Measurements from ENCODE around the gene RFLNA. TPM values are rescaled to one million over a fixed set of nuclear protein-coding genes. Genes with fewer than 3 reads are reported as not detected.

The RFLNA gene
- total RNA-seq, 1 donor from 2014 or later = 36.9 TPM

DNA sequence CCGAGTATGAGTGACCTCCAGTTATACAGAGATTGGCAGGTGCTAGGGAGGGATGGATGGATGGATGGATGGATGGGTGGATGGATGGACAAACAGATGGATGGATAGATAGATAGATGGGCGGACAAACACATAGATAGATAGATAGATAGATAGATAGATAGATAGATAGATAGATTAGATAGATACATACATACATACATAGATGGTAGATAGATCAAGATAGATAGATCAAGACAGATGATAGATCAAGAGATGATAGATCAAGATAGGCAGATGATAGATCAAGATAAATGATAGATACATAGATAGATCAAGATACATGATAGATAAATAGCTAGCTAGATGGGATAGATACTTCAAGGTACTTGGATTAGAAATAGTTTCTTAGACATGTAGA lies 18.6 kb upstream of the RFLNA start:
- Mint-ChIP-seq H3K36me3 (ENCODE audit: unreplicated experiment) (peaks cover 6% of the 10 kb centered on the region), H3K4me3 (ENCODE audit: unreplicated experiment) (no peak overlapping the region), H3K9me3 (ENCODE audit: unreplicated experiment) (peaks cover 11% of the 10 kb centered on the region), H3K4me1 (ENCODE audit: low read depth, unreplicated experiment) (peaks cover 10% of the 10 kb centered on the region), H3K27me3 (ENCODE audit: unreplicated experiment) (peaks cover under 1% of the 10 kb centered on the region), H3K27ac (ENCODE audit: unreplicated experiment) (no peak overlapping the region)
- TF ChIP-seq, protein P1, sequence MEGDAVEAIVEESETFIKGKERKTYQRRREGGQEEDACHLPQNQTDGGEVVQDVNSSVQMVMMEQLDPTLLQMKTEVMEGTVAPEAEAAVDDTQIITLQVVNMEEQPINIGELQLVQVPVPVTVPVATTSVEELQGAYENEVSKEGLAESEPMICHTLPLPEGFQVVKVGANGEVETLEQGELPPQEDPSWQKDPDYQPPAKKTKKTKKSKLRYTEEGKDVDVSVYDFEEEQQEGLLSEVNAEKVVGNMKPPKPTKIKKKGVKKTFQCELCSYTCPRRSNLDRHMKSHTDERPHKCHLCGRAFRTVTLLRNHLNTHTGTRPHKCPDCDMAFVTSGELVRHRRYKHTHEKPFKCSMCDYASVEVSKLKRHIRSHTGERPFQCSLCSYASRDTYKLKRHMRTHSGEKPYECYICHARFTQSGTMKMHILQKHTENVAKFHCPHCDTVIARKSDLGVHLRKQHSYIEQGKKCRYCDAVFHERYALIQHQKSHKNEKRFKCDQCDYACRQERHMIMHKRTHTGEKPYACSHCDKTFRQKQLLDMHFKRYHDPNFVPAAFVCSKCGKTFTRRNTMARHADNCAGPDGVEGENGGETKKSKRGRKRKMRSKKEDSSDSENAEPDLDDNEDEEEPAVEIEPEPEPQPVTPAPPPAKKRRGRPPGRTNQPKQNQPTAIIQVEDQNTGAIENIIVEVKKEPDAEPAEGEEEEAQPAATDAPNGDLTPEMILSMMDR (IDR thresholded peaks at IDR 0.05; ENCODE audit: partially characterized antibody, unreplicated experiment) = no peak
- no peak for DNase-seq

DNA sequence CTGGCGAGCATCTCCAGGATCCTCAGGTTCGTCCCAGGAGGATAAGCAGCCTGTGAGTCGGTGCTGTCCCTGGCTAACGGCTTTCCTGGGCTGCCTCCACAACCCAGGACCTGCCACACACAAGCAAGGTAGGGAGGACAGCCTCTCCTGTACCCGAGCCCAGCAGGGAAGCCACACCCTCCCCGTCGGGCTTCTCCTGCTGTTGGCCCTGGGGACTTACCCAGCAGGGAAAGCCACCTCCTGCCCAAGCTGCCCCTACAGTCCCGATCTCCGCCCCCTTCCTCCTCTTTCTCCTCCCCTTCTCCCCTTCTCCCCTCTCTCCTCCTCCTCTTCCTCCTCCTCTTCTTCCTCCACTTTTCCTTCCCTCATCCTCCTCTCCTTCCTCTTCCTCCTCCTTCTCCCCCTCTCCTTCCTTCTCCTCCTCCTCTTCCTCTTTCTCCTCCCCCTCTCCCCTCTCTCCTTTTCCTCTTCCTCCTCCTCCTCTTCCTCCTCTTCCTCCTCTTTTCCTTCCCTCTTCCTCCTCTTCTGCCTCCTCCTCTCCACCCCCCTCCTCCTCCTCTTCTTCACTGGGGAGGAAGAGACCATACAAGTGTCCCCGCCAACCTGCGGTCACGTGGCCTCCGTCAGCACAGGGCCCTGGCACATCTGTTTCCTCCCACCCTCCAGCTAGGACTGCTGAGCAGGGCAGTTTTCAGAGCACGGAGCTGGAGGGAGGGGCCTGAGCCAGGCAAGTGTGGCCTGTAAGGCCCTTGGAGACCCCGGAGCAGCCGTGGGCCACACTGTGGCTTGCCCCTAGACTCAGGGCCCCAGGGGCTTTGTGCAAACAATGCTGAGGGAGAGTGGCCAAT lies 17.3 kb upstream of the RFLNA start:
- Mint-ChIP-seq H3K4me1 (ENCODE audit: low read depth, unreplicated experiment) (peaks cover 10% of the 10 kb centered on the region), H3K36me3 (ENCODE audit: unreplicated experiment) (peaks cover 6% of the 10 kb centered on the region)

DNA sequence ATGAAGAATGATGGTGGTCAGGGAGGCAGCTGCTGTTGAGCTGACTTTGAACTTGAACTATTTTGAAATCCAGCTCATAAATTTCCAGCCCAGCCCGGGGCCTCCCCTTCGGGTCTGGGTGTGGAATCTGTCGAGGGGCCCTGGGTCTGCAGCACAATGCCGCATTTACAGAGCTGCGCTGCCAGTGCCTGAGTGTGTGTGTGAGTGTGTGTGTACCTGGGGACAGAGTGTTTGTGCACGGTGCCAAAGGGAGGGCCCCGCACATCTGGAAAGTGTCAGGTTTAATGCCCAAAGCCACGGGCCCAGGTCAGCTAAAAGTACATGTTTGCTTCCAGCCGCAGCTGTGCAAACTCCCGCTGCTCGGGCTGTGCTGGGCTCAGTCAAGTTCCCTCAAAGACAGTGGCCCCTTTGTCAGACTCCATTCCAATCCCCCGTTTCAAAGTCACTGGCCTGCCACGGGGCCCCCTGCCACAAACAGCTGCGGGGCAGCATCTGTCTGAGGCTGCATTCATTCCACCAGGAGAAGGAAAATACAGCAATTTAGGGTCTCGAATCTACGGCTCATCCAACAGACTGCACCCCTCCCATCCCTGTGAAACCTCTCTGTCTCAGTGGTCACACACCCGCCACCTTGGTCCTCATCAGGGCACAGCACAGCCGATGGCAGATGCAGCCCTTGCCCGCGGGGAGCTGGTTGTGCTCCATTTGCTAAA lies 16.3 kb upstream of the RFLNA start:
- DNase-seq = no peak
- TF ChIP-seq, protein P1 (IDR thresholded peaks at IDR 0.05; ENCODE audit: partially characterized antibody, unreplicated experiment) = no peak
- Mint-ChIP-seq H3K4me1 (ENCODE audit: low read depth, unreplicated experiment) (peaks cover 10% of the 10 kb centered on the region), H3K4me3 (ENCODE audit: unreplicated experiment) (no peak overlapping the region), H3K27me3 (ENCODE audit: unreplicated experiment) (no peaks in the 10 kb centered on the region), H3K27ac (ENCODE audit: unreplicated experiment) (no peak overlapping the region), H3K36me3 (ENCODE audit: unreplicated experiment) (peaks cover 6% of the 10 kb centered on the region), H3K9me3 (ENCODE audit: unreplicated experiment) (peaks cover 5% of the 10 kb centered on the region)

More for the DNA sequence above, 17.3 kb upstream of the RFLNA start:
- Mint-ChIP-seq H3K9me3 (ENCODE audit: unreplicated experiment) (peaks cover 8% of the 10 kb centered on the region), H3K27me3 (ENCODE audit: unreplicated experiment) (no peaks in the 10 kb centered on the region), H3K27ac (ENCODE audit: unreplicated experiment) (no peak overlapping the region), H3K4me3 (ENCODE audit: unreplicated experiment) (no peak overlapping the region)
- DNase-seq = no peak
- TF ChIP-seq, protein P1 (IDR thresholded peaks at IDR 0.05; ENCODE audit: partially characterized antibody, unreplicated experiment) = no peak

DNA sequence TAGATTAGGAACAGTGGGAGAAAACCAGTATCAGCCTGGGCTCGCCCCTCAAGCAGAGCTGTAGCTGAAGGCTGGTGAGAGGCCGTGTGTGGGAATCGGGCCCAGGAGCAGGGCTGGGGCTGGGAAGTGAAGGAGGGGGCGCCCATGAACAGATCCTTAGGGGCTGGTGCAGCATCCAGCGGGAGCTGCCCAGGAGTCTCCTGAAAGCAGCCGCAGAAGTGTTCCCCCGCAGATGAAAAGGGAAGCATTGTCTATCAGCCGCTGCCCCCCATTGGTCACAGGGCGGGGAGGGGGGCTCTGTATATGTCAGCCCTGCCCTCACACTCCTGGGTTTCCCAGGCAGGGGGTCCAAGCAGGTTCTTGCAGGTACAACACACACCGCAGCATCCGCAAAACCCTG lies 15.6 kb upstream of the RFLNA start:
- H3K27ac Mint-ChIP-seq (ENCODE audit: unreplicated experiment) = no peak overlapping the region
- no peaks in the 10 kb centered on the region for H3K27me3 Mint-ChIP-seq (ENCODE audit: unreplicated experiment)
- peaks cover 10% of the 10 kb centered on the region for H3K4me1 Mint-ChIP-seq (ENCODE audit: low read depth, unreplicated experiment)
- peaks cover 6% of the 10 kb centered on the region for H3K36me3 Mint-ChIP-seq (ENCODE audit: unreplicated experiment)
- peaks cover 5% of the 10 kb centered on the region for H3K9me3 Mint-ChIP-seq (ENCODE audit: unreplicated experiment)
- no peak overlapping the region for H3K4me3 Mint-ChIP-seq (ENCODE audit: unreplicated experiment)
- DNase-seq = no peak
- TF ChIP-seq, protein P1 (IDR thresholded peaks at IDR 0.05; ENCODE audit: partially characterized antibody, unreplicated experiment) = no peak

All from glutamatergic neuron (in vitro differentiated cells).